Measurements from ENCODE around the gene SLAMF9. TPM values are rescaled to one million over a fixed set of nuclear protein-coding genes. Genes with fewer than 3 reads are reported as not detected.
A peak's percentile ranks its signal among the peaks of the same experiment; 100 is the strongest.

Gene SLAMF9
- total RNA-seq, 1 experiment from 2014 or later = not detected

GRCh38 chr1:159925719-159926078 lies 28.3 kb downstream of the SLAMF9 start:
- DNase-seq (ENCODE audit: low spot score) (no peak), ATAC-seq (peak; percentile 1; the same call in 1 of the 2 replicates)
- CTCF ChIA-PET = interaction anchor here (1.1 to 5.9 kb wide), 6 partner anchors 11 to 127 kb away, joined by 4 to 64 read pairs (median 6); partner anchors contain the start of gene IGSF9
- no peak for TF ChIP-seq ERG (CRISPR knock-in tag; IDR thresholded peaks at IDR 0.05)
- peak; percentile 67 for TF ChIP-seq USF1 (CRISPR knock-in tag; IDR thresholded peaks at IDR 0.05)
- TF ChIP-seq EMX1 (CRISPR knock-in tag; IDR thresholded peaks at IDR 0.05) = 0 out of 2 replicates have a peak, but pooled peaks have one; percentile 72
- peak; percentile 75 for TF ChIP-seq USF2 (CRISPR knock-in tag; IDR thresholded peaks at IDR 0.05)
- TF ChIP-seq TP53 (CRISPR knock-in tag; IDR thresholded peaks at IDR 0.05) = no peak
- POLR2A ChIA-PET = interaction anchor here (0.9 to 1.6 kb wide), 3 partner anchors 12 to 31 kb away, joined by 3 to 9 read pairs (median 3); partner anchors contain the start of gene CFAP45
- Mint-ChIP-seq H3K27me3 (ENCODE audit: low read depth) (peaks cover 18% of the 10 kb centered on the region), H3K36me3 (peaks cover 17% of the 10 kb centered on the region), H3K4me1 (peaks cover 37% of the 10 kb centered on the region), H3K4me3 (peak overlapping the region; percentile 85), H3K9me3 (no peaks in the 10 kb centered on the region), H3K27ac (no peak overlapping the region)

- Mint-ChIP-seq H3K4me1 (peaks cover 37% of the 10 kb centered on the region), H3K4me3 (peak within 1 kb of the TSS; percentile 85), H3K27ac (no peak within 1 kb of the TSS), H3K9me3 (no peaks in the 10 kb centered on the region), H3K36me3 (peaks cover 15% of the 10 kb centered on the region), H3K27me3 (ENCODE audit: low read depth) (peaks cover 18% of the 10 kb centered on the region)
- ATAC-seq (peak; percentile 80), DNase-seq (ENCODE audit: low spot score) (peak; percentile 88)
- ChIA-PET POLR2A (interaction anchor here (0.7 to 1.6 kb wide), 5 partner anchors 11 to 36 kb away, joined by 3 to 9 read pairs (median 3); partner anchors contain the start of gene CFAP45), CTCF (interaction anchor here (0.6 to 5.9 kb wide), 8 partner anchors 9 to 126 kb away, joined by 3 to 64 read pairs (median 4); partner anchors contain the start of gene IGSF9)
- no peak for TF ChIP-seq MXD4 (CRISPR knock-in tag; IDR thresholded peaks at IDR 0.05; ENCODE audit: borderline replicate concordance)
- no peak for TF ChIP-seq RORB (CRISPR knock-in tag; IDR thresholded peaks at IDR 0.05)
- no peak for TF ChIP-seq KAT7 (CRISPR knock-in tag; IDR thresholded peaks at IDR 0.05; ENCODE audit: borderline replicate concordance)
- TF ChIP-seq AFF4 (CRISPR knock-in tag; IDR thresholded peaks at IDR 0.05; ENCODE audit: borderline replicate concordance) = no peak
- TF ChIP-seq SMAD4 (CRISPR knock-in tag; IDR thresholded peaks at IDR 0.05) = peak; percentile 85; the same call in 1 of the 2 replicates
- TF ChIP-seq SOX15 (CRISPR knock-in tag; IDR thresholded peaks at IDR 0.05) = no peak
- no peak for TF ChIP-seq ZNF416 (CRISPR knock-in tag; IDR thresholded peaks at IDR 0.05)
- TF ChIP-seq CTCF (IDR thresholded peaks at IDR 0.05) = no peak
- no peak for TF ChIP-seq EMX1 (CRISPR knock-in tag; IDR thresholded peaks at IDR 0.05)
- TF ChIP-seq ZMAT4 (CRISPR knock-in tag; IDR thresholded peaks at IDR 0.05) = no peak
- TF ChIP-seq NR1H2 (CRISPR knock-in tag; IDR thresholded peaks at IDR 0.05) = no peak
- peak; percentile 92 for TF ChIP-seq E2F1 (CRISPR knock-in tag; IDR thresholded peaks at IDR 0.05)
- TF ChIP-seq NR3C1 (CRISPR knock-in tag; conservative IDR thresholded peaks at IDR 0.05; ENCODE audit: low read depth) = no peak
- TF ChIP-seq JUN (CRISPR knock-in tag; IDR thresholded peaks at IDR 0.05) = peak; percentile 84
- no peak for TF ChIP-seq ZNF423 (CRISPR knock-in tag; IDR thresholded peaks at IDR 0.05)
- no peak for TF ChIP-seq GTF2I (CRISPR knock-in tag; conservative IDR thresholded peaks at IDR 0.05)
- no peak for TF ChIP-seq ATF6 (CRISPR knock-in tag; IDR thresholded peaks at IDR 0.05)
Measured at GRCh38 chr1:159924791-159925718, 29.0 kb downstream of the SLAMF9 start, which contains the start of gene TAGLN2. TAGLN2 (minus strand) TSS chr1:159925507; CDS start chr1:159920509, 4,998 bp downstream.
